HG02973 (cell line): ENCODE results near the gene SORCS2.

ENCODE experiments used
- ATAC-seq: cut with Tn5 transposase; IDR thresholded peaks from one replicate; pipeline ENCODE4 v1.9.1; 2021; ENCODE audit warnings: moderate library complexity; ENCODE audit not compliant: unreplicated experiment

Gene SORCS2

DNA sequence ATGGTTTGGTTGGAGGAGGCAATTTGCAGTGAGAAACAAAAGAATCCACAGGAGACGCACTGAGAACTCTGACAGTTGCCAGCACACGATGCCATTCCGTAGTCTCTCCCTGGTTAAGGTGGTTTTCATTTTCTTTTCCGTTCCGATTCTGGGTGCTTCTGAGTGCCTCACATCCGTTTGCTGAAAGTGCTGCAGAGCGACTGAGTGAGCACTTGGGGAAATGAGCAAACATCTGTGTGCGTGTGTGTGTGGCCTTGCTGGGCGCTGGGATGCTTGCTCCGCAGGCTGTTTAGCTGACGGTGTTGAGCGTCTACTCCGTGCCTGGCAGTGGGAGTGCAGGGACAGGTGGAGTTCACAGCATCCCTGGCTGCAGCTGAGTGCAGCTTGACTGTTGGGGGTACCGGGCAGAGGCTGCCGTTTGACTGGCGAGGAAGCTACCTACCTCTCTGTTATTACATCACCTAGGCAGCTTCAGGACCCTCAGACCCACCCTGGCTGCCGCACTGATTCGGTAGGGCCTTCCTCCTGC is 49.3 kb downstream of the SORCS2 start:
- no peak for ATAC-seq

GRCh38 chr4:7242766-7243165 is 50.4 kb downstream of the SORCS2 start:
- ATAC-seq = no peak

- ATAC-seq = no peak
Observed at GRCh38 chr4:7243609-7244330, 51.4 kb downstream of the SORCS2 start.

DNA sequence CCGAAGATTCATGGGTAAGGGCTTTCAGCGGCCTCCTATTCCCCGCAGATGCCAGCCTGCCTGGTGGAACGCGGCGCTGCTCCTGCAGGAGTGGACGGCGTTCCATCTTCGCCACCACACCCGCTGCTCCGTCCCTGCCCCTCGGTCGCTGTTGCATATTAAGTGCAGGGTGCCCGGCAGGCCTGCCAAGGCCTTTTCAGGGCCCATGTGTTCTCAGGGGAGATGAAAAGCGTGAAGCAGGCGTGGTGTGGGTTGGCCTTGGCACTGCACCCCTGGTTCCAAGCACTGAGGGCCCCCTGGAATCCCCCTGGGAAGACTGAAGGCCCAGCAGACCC is 52.0 kb downstream of the SORCS2 start:
- ATAC-seq = no peak

- ATAC-seq = no peak
Observed at GRCh38 chr4:7244751-7245320, 52.5 kb downstream of the SORCS2 start.

DNA sequence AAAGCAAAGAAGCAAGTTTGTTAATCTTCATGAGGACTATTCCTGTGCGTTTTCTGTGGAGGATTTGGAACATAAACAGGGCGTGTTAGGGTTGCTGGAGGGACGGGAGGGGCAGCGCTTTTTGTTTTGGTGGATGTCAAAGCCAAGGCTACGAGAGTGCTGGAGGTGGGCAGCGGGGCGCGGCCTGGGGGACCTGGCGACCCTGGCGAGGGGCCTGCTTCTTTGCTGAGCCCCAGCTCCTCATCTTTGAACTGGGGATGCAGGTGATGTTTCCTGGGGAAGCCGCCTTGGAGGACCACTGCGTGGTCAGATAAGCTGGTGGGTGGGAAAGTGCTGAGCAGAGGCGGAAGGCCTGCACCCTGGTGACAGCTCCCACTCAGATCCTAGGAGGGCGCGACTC is 55.2 kb downstream of the SORCS2 start:
- ATAC-seq = no peak

DNA sequence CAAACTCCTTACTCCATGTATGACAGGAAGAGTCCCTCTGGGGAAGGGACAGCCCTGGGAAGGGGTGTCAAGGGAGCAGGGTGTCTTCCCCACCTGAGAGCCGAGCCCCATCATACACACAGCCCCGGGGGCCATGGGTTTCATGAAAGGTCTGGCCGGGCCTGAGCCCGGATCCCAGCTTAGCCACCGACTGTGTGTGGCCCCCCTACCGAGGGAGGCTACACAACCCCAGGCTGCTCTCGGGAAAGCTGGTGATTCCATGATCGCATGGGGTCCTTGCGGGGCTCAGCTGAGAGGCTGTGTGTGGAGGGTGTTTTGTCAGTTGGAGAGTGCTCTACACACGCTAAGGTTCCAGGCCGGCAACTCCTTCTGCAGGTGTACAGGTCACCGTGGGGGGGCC is 55.6 kb downstream of the SORCS2 start:
- no peak for ATAC-seq

DNA sequence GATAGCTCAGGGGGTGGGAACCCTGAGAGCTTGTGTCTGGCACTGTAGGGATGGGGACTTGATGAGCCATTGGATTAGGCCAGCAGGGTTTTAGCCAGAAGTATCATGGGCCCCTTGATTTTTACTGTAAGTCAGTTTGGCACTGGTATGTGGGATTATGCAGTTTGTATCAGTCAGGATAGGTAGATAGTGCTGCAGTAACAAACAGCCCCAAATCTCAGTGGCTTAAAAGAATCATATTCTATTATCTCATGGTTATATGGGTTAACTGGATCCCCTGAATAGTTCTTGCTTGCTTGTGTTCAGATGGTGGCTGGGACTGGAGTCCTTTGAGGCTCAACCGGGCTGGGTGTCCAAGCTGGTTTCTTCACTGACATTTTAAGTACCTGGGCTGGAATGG is 56.5 kb downstream of the SORCS2 start:
- ATAC-seq = no peak

GRCh38 chr4:7251321-7251720 is 59.0 kb downstream of the SORCS2 start:
- no peak for ATAC-seq

GRCh38 chr4:7252051-7252450 is 59.7 kb downstream of the SORCS2 start:
- ATAC-seq = no peak

GRCh38 chr4:7252510-7253340 is 60.4 kb downstream of the SORCS2 start:
- ATAC-seq = no peak

GRCh38 chr4:7253341-7253700 is 61.0 kb downstream of the SORCS2 start:
- no peak for ATAC-seq

DNA sequence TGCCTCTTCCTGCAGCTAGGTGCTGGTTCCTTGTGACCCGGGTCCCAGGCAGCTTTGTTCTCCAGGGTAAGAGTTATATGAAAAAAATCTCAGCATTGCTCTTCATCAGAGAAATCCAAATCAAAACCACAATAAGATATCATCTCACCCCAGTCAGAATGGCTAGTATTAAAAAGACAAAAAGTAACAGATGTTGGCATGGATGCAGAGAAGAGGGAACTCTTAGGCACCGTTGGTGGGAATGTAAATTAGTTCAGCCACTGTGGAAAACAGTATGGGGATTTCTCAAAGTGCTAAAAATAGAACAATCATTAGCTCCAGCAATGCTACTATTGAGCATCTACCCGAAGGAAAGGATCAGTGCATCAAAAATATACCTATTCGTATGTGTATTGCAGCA is 61.5 kb downstream of the SORCS2 start:
- ATAC-seq = no peak

GRCh38 chr4:7254736-7255487 is 62.6 kb downstream of the SORCS2 start:
- peak; percentile 57 for ATAC-seq

- ATAC-seq = no peak
Observed at GRCh38 chr4:7255488-7255881, 63.1 kb downstream of the SORCS2 start.

- ATAC-seq = no peak
Observed at GRCh38 chr4:7255996-7256395, 63.7 kb downstream of the SORCS2 start.

DNA sequence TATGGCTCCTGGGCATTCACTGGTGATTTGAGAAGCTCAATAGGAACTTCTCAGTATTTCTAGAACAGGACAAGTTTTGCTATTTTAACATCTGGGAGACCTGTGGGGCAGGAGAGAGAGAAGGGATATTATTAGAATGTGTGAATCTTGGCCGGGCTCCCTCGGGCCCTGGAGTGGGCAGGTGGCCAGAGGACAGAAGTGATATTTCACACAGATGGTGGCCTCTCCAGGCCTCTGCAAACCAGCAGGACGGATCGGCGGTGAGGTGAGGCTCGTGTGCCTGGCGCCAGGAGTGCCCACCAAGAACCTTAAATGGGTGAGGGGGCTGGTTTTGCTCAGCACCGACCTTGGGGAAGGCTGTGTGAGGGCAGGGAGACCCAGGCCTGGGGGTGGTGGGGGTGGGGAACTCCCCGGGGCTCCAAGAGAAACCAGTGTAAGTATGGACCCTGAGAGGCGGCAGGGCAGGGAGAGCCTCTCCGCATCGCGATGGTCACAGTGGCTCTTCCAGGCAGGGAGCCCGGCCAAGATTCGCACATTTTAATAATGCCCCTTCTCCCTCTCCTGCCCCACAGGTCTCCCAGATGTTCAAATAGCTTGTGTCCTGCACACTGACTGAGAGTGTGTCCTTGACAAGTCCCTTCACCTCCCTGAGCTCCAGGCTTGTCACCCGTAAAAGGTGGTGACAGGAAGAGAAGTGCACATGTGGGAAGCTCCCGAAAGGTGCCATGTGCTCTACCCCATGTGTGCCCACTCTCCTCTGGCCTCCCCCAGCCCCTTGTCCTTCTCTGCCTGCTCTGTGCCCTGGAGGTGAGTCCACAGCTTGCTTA is 64.9 kb downstream of the SORCS2 start:
- no peak for ATAC-seq

GRCh38 chr4:7259039-7259438 is 66.7 kb downstream of the SORCS2 start:
- ATAC-seq = no peak

GRCh38 chr4:7260569-7260968 is 68.2 kb downstream of the SORCS2 start:
- no peak for ATAC-seq

DNA sequence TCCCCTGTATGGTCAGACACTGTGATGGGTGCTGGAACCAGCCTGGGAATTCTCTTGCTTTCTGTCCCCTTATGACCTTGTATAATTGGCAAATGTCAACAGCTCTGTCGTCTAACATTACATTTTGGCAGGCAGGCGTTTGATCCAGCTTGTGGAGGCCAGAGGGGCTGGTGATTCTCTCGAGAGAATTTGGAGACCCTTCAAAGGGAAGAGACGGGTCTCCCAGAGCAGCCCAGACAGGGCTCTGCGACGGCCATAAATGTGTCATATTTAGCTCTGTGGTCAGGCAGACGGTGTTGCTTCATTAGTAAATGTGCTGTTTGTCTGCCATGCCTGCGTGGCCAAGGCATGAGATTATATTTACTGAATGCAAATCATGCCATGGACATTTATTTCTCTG is 68.7 kb downstream of the SORCS2 start:
- ATAC-seq = no peak
